OCI-LY3 (cell line): Measurements from ENCODE around the gene LRRTM1.

Source experiments
- EZH2phosphoT487 ChIP-seq: fragments of 200-600 bp; shearing (Covaris generic); IDR thresholded peaks from 2 replicates; pipeline ENCODE4 v1.6.1; 2018; ENCODE audit warnings: antibody characterized with exemption, mixed run types, low read depth
- TF ChIP-seq, protein P1 (sequence below): fragments of 200-600, 300-600 bp; sonication (generic); IDR thresholded peaks from 2 replicates; pipeline ENCODE4 v1.5.1; 2014; ENCODE audit warnings: antibody characterized with exemption, low read length, low read depth

DNA sequence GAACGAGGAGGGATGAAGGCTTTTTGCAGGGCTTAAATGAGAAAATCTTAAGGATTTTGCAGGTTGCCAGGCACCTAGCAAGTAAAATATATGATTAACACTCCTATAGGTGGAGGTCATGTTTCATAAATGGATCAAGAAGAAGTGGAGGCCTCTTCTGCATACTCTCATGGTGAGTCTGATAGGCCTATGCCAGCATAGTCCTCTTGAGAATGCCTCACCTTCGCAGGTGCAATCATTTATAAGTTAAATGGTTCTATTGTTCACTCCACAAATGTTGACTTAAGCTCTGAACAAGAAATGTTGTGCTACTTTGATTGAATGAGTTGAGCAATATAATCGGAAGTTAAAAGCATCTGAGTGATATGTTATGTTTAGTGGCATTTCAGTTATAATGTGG is 12.1 kb downstream of the LRRTM1 start:
- TF ChIP-seq, protein P1, sequence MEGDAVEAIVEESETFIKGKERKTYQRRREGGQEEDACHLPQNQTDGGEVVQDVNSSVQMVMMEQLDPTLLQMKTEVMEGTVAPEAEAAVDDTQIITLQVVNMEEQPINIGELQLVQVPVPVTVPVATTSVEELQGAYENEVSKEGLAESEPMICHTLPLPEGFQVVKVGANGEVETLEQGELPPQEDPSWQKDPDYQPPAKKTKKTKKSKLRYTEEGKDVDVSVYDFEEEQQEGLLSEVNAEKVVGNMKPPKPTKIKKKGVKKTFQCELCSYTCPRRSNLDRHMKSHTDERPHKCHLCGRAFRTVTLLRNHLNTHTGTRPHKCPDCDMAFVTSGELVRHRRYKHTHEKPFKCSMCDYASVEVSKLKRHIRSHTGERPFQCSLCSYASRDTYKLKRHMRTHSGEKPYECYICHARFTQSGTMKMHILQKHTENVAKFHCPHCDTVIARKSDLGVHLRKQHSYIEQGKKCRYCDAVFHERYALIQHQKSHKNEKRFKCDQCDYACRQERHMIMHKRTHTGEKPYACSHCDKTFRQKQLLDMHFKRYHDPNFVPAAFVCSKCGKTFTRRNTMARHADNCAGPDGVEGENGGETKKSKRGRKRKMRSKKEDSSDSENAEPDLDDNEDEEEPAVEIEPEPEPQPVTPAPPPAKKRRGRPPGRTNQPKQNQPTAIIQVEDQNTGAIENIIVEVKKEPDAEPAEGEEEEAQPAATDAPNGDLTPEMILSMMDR = no peak
- no peak for TF ChIP-seq EZH2phosphoT487
